GM23338 (cell line): Measurements from ENCODE around the gene F13A1. TPM values are rescaled to one million over a fixed set of nuclear protein-coding genes. Genes with fewer than 3 reads are reported as not detected.

Experiments used
- ATAC-seq: fragments of 200-7000 bp; cut with Tn5 transposase; 3 replicates; pipeline ENCODE4 v1.9.1; 2020
- DNase-seq: peaks from one replicate; pipeline ENCODE4 v3.0.0-alpha.2; 2015; ENCODE audit warnings: low spot score
- H2AFZ ChIP-seq: fragments of 200-600 bp; sonication (generic); 2 replicates; pipeline ENCODE4 v1.8.0; 2016; ENCODE audit warnings: antibody characterized with exemption, mild to moderate bottlenecking, moderate library complexity
- H3F3A ChIP-seq: fragments of 200-600 bp; sonication (generic); replicated peaks from 2 replicates; pipeline ENCODE4 v1.8.0; 2017; ENCODE audit warnings: antibody characterized with exemption, mixed run types, low read depth
- H3K27ac ChIP-seq: fragments of 200-600 bp; sonication (generic); 2 replicates; pipeline ENCODE4 v1.6.1; 2016; ENCODE audit warnings: low read depth
- H3K27me3 ChIP-seq: fragments of 200-600 bp; sonication (generic); 2 replicates; pipeline ENCODE4 v1.8.0; 2016; ENCODE audit warnings: mild to moderate bottlenecking, mixed run types, moderate library complexity; ENCODE audit not compliant: insufficient read depth
- H3K36me3 ChIP-seq: fragments of 200-600 bp; sonication (generic); 2 replicates; pipeline ENCODE4 v1.8.0; 2016; ENCODE audit warnings: mild to moderate bottlenecking; ENCODE audit not compliant: insufficient read depth
- H3K4me1 ChIP-seq: fragments of 200-600 bp; sonication (generic); 2 replicates; pipeline ENCODE4 v1.8.0; 2016; ENCODE audit warnings: mild to moderate bottlenecking, moderate library complexity; ENCODE audit not compliant: insufficient read depth
- H3K4me2 ChIP-seq: fragments of 200-600 bp; sonication (generic); 2 replicates; pipeline ENCODE4 v1.7.1; 2017; ENCODE audit warnings: mixed run types
- H3K4me3 ChIP-seq: fragments of 200-600 bp; sonication (generic); 2 replicates; pipeline ENCODE4 v1.6.1; 2016; ENCODE audit warnings: mixed run types
- H3K79me2 ChIP-seq: fragments of 200-600 bp; sonication (generic); replicated peaks from 2 replicates; pipeline ENCODE4 v1.8.0; 2017; ENCODE audit warnings: mild to moderate bottlenecking; ENCODE audit not compliant: insufficient read depth
- H3K9me2 ChIP-seq: fragments of 200-600 bp; sonication (generic); 2 replicates; pipeline ENCODE4 v1.8.0; 2017; ENCODE audit not compliant: insufficient read depth
- H4K20me1 ChIP-seq: fragments of 200-600 bp; sonication (generic); replicated peaks from 2 replicates; pipeline ENCODE4 v1.8.0; 2017; ENCODE audit warnings: mild to moderate bottlenecking; ENCODE audit not compliant: insufficient read depth
- H3K27ac Mint-ChIP-seq: 2 replicates; pipeline ENCODE4 v1.8.0; 2020; ENCODE audit warnings: inconsistent platforms, mild to moderate bottlenecking, moderate library complexity, mixed read lengths
- H3K27me3 Mint-ChIP-seq: 3 replicates; pipeline ENCODE4 v1.8.0; 2022; ENCODE audit warnings: low read depth, mild to moderate bottlenecking, moderate library complexity, mixed read lengths, inconsistent platforms; ENCODE audit not compliant: insufficient read depth, poor library complexity
- H3K36me3 Mint-ChIP-seq: 3 replicates; pipeline ENCODE4 v1.8.0; 2021; ENCODE audit warnings: low read depth, mild to moderate bottlenecking, inconsistent platforms, moderate library complexity, mixed read lengths
- H3K4me1 Mint-ChIP-seq: 3 replicates; pipeline ENCODE4 v1.8.0; 2020; ENCODE audit warnings: mild to moderate bottlenecking, inconsistent platforms, mixed read lengths
- H3K4me3 Mint-ChIP-seq: 3 replicates; pipeline ENCODE4 v1.8.0; 2021; ENCODE audit warnings: moderate library complexity, mild to moderate bottlenecking, inconsistent platforms, mixed read lengths
- H3K9me3 Mint-ChIP-seq: 3 replicates; pipeline ENCODE4 v1.8.0; 2020; ENCODE audit warnings: moderate library complexity, mild to moderate bottlenecking, inconsistent platforms, mixed read lengths
- NANOG ChIP-seq: IDR thresholded peaks from 2 replicates; pipeline ENCODE4 v1.6.1; 2016; ENCODE audit warnings: antibody characterized with exemption, borderline replicate concordance
- STAT1 ChIP-seq: IDR thresholded peaks from one replicate; pipeline ENCODE4 v1.6.1; 2016; ENCODE audit warnings: antibody characterized with exemption; ENCODE audit not compliant: unreplicated experiment
- ZNF462 ChIP-seq: fragments of 250-450 bp; sonication (Bioruptor Pico); IDR thresholded peaks from 2 replicates; pipeline ENCODE4 v1.5.0; 2020; ENCODE audit warnings: mild to moderate bottlenecking, moderate library complexity
- polyA plus RNA-seq: library from polyadenylated mRNA; unstranded; fragments of >200 nt; fragmentation: Nextera tagmentation; extraction: Ambion mirVana; gene quantifications from 2 replicates; pipeline ENCODE4 v1.2.1, GENCODE V29; 2016
- total RNA-seq: library from RNA; depleted of rRNA; stranded (reverse); fragments of >200 nt; shearing (Covaris generic); gene quantifications from 2 replicates; pipeline ENCODE4 v1.2.3, GENCODE V29; 2014

The F13A1 gene
- total and polyA plus RNA-seq, 2 experiments from 2014 or later, result 0.31 to 0.32 TPM

- no peak overlapping the region for H3K27ac Mint-ChIP-seq
- H2AFZ ChIP-seq, result no peak overlapping the region
- no peaks in the 10 kb centered on the region for H3K79me2 ChIP-seq
- ATAC-seq, result no peak
- no peak overlapping the region for H3K4me3 ChIP-seq
- no peaks in the 10 kb centered on the region for H3K27me3 ChIP-seq
- H3K27me3 Mint-ChIP-seq, result no peaks in the 10 kb centered on the region
- no peaks in the 10 kb centered on the region for H3F3A ChIP-seq
- no peaks in the 10 kb centered on the region for H3K36me3 Mint-ChIP-seq
- H3K4me1 ChIP-seq, result no peaks in the 10 kb centered on the region
- peaks cover 5% of the 10 kb centered on the region; the same call in 2 of the 3 replicates for H3K4me1 Mint-ChIP-seq
- no peak overlapping the region for H3K4me2 ChIP-seq
- no peak overlapping the region for H3K4me3 Mint-ChIP-seq
- no peaks in the 10 kb centered on the region for H3K9me3 Mint-ChIP-seq
- no peak overlapping the region for H3K27ac ChIP-seq
- no peaks in the 10 kb centered on the region for H3K36me3 ChIP-seq
- H4K20me1 ChIP-seq, result no peaks in the 10 kb centered on the region
- TF ChIP-seq STAT1, result no peak
- DNase-seq, result no peak
- no peaks in the 10 kb centered on the region for H3K9me2 ChIP-seq
Observed at GRCh38 chr6:6176127-6176526, 144.3 kb downstream of the F13A1 start.

- no peak for TF ChIP-seq STAT1
- TF ChIP-seq ZNF462 (CRISPR knock-in tag), result peak; percentile 56; the same call in 1 of the 2 replicates
- no peak for TF ChIP-seq NANOG
- Histone ChIP-seq H3K4me3 (no peak overlapping the region), H3K27me3 (no peaks in the 10 kb centered on the region), H3F3A (no peaks in the 10 kb centered on the region), H3K79me2 (no peaks in the 10 kb centered on the region), H4K20me1 (no peaks in the 10 kb centered on the region), H3K27ac (no peak overlapping the region), H3K9me2 (no peaks in the 10 kb centered on the region), H3K4me2 (0 out of 2 replicates have a peak overlapping the region, but pooled peaks have one; percentile 20), H3K36me3 (no peaks in the 10 kb centered on the region), H3K4me1 (no peaks in the 10 kb centered on the region), H2AFZ (no peak overlapping the region)
- H3K27me3 Mint-ChIP-seq, result peaks cover 2% of the 10 kb centered on the region
- DNase-seq (peak; percentile 58), ATAC-seq (peak; percentile 95)
- no peaks in the 10 kb centered on the region for H3K9me3 Mint-ChIP-seq
- no peak overlapping the region for H3K4me3 Mint-ChIP-seq
- peaks cover 13% of the 10 kb centered on the region for H3K4me1 Mint-ChIP-seq
- H3K36me3 Mint-ChIP-seq, result no peaks in the 10 kb centered on the region
- H3K27ac Mint-ChIP-seq, result no peak overlapping the region
Observed at GRCh38 chr6:6169141-6169540, 151.3 kb downstream of the F13A1 start.
